Muscle of back (tissue), 11 donors: ENCODE measurements around the gene LPCAT1. TPM values are rescaled to one million over a fixed set of nuclear protein-coding genes. Genes with fewer than 3 reads are reported as not detected.
"Not testable (repeated sequence)": the region's sequence is repeated elsewhere in the genome, so short reads cannot be mapped to it uniquely, and the experiment has no call there.

Experiments used
- DNase-seq, 3 donors: peaks; one replicate each; pipeline versions ENCODE4 v3.0.0 to v3.0.0-alpha.2; 2013
- polyA plus RNA-seq, 10 donors: library from polyadenylated mRNA; unstranded; fragments of 120-200 nt; gene quantifications; one replicate each; pipeline ENCODE4 v1.2.1, GENCODE V29; 2013; ENCODE audit not compliant: insufficient read length in 10 of 10

Gene LPCAT1
- polyA plus RNA-seq, 10 donors: 28.8 to 50.9 (median 31.4) TPM

- DNase-seq: peak in 1 of 3 donors; percentile 43
Observed at GRCh38 chr5:1543398-1544293, 19.9 kb upstream of the LPCAT1 start.

GRCh38 chr5:1542781-1543180 lies 19.0 kb upstream of the LPCAT1 start:
- DNase-seq: peak in 1 of 3 donors; percentile 48

GRCh38 chr5:1541702-1542400 lies 18.1 kb upstream of the LPCAT1 start:
- peak; percentile 82 to 95 (median 90) for DNase-seq

- no peak for DNase-seq
Observed at GRCh38 chr5:1540831-1541701, 17.3 kb upstream of the LPCAT1 start.

GRCh38 chr5:1540166-1540565 lies 16.4 kb upstream of the LPCAT1 start:
- no peak for DNase-seq

GRCh38 chr5:1539393-1540161 lies 15.8 kb upstream of the LPCAT1 start:
- not testable (repeated sequence) for DNase-seq

- DNase-seq: no peak
Observed at GRCh38 chr5:1538741-1539392, 15.1 kb upstream of the LPCAT1 start.

GRCh38 chr5:1538276-1538675 lies 14.5 kb upstream of the LPCAT1 start:
- no peak for DNase-seq

GRCh38 chr5:1537603-1538154 lies 13.9 kb upstream of the LPCAT1 start:
- no peak for DNase-seq

- no peak for DNase-seq
Observed at GRCh38 chr5:1536871-1537602, 13.3 kb upstream of the LPCAT1 start.

- no peak for DNase-seq
Observed at GRCh38 chr5:1536322-1536845, 12.6 kb upstream of the LPCAT1 start.

- no peak for DNase-seq
Observed at GRCh38 chr5:1535646-1536045, 11.9 kb upstream of the LPCAT1 start.

- DNase-seq: no peak
Observed at GRCh38 chr5:1532384-1532783, 8.6 kb upstream of the LPCAT1 start.

- no peak for DNase-seq
Observed at GRCh38 chr5:1529498-1529897, 5.7 kb upstream of the LPCAT1 start.

- no peak for DNase-seq
Observed at GRCh38 chr5:1527533-1528205, 3.9 kb upstream of the LPCAT1 start.

GRCh38 chr5:1526681-1527131 lies 2.9 kb upstream of the LPCAT1 start:
- no peak for DNase-seq

GRCh38 chr5:1526190-1526631 lies 2.5 kb upstream of the LPCAT1 start:
- DNase-seq: no peak

- no peak for DNase-seq
Observed at GRCh38 chr5:1525624-1526189, 1.9 kb upstream of the LPCAT1 start.
